Stimulated activated memory B cell treated with anti-CD40 and anti-IgM and Interleukin-4, amounts not matched to agents 10 μg/mL and 1 μg/mL and 100 μg/mL, for 72 hours (primary cell): ENCODE results near the gene SLC39A10.
"Not testable (repeated sequence)": the region's sequence is repeated elsewhere in the genome, so short reads cannot be mapped to it uniquely, and the experiment has no call there.

ENCODE experiments used
- ATAC-seq: fragments of 150-1000 bp; cut with Tn5 transposase; 2 replicates; pipeline ENCODE4 v1.10.0; 2021
- H3K27ac Mint-ChIP-seq: one replicate; pipeline ENCODE4 v1.8.0; 2022; ENCODE audit warnings: mild to moderate bottlenecking, mixed read lengths
- H3K27me3 Mint-ChIP-seq: one replicate; pipeline ENCODE4 v1.8.0; 2022; ENCODE audit warnings: mixed read lengths
- H3K36me3 Mint-ChIP-seq: one replicate; pipeline ENCODE4 v1.8.0; 2022; ENCODE audit warnings: mixed read lengths
- H3K4me1 Mint-ChIP-seq: one replicate; pipeline ENCODE4 v1.8.0; 2022; ENCODE audit warnings: mixed read lengths
- H3K4me3 Mint-ChIP-seq: one replicate; pipeline ENCODE4 v1.8.0; 2022; ENCODE audit warnings: mild to moderate bottlenecking, moderate library complexity, mixed read lengths
- H3K9me3 Mint-ChIP-seq: one replicate; pipeline ENCODE4 v1.8.0; 2022; ENCODE audit warnings: mixed read lengths

Gene SLC39A10

GRCh38 chr2:195674491-195675221 lies 17.6 kb downstream of the SLC39A10 start:
- H3K27ac Mint-ChIP-seq, result no peak overlapping the region
- no peak for ATAC-seq

GRCh38 chr2:195675783-195676427 lies 18.9 kb downstream of the SLC39A10 start:
- no peak overlapping the region for H3K4me3 Mint-ChIP-seq
- ATAC-seq, result no peak
- H3K9me3 Mint-ChIP-seq, result no peaks in the 10 kb centered on the region
- no peaks in the 10 kb centered on the region for H3K27me3 Mint-ChIP-seq
- peaks cover 32% of the 10 kb centered on the region for H3K36me3 Mint-ChIP-seq
- H3K4me1 Mint-ChIP-seq, result peaks cover 18% of the 10 kb centered on the region
- H3K27ac Mint-ChIP-seq, result no peak overlapping the region

More at GRCh38 chr2:195674491-195675221, 17.6 kb downstream of the SLC39A10 start:
- no peaks in the 10 kb centered on the region for H3K9me3 Mint-ChIP-seq
- peaks cover 21% of the 10 kb centered on the region for H3K36me3 Mint-ChIP-seq
- H3K4me1 Mint-ChIP-seq, result peaks cover 12% of the 10 kb centered on the region
- no peak overlapping the region for H3K4me3 Mint-ChIP-seq
- no peaks in the 10 kb centered on the region for H3K27me3 Mint-ChIP-seq

GRCh38 chr2:195677290-195677689 lies 20.3 kb downstream of the SLC39A10 start:
- no peak for ATAC-seq
- peaks cover 18% of the 10 kb centered on the region for H3K4me1 Mint-ChIP-seq
- no peak overlapping the region for H3K27ac Mint-ChIP-seq
- no peak overlapping the region for H3K4me3 Mint-ChIP-seq
- H3K9me3 Mint-ChIP-seq, result no peaks in the 10 kb centered on the region
- H3K27me3 Mint-ChIP-seq, result no peaks in the 10 kb centered on the region
- H3K36me3 Mint-ChIP-seq, result peaks cover 28% of the 10 kb centered on the region

DNA sequence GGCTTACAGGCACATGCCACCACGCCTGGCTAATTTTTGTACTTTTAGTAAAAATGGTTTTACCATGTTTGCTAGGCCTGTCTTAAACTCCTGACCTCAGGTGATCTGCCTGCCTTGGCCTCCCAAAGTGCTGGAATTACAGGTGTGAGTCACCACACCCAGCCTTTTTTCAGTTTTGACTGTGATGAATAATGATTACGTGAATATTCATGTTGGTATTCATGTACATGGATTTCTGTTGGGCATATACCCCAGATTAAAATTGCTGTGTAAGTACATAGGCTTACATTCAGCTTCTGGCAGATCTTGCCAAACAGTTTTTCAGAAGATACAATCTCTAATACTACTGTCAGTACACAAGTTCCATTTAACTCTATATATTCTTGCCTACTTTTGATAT lies 20.9 kb downstream of the SLC39A10 start:
- Mint-ChIP-seq H3K36me3 (peaks cover 27% of the 10 kb centered on the region), H3K9me3 (no peaks in the 10 kb centered on the region), H3K27me3 (no peaks in the 10 kb centered on the region), H3K4me1 (peaks cover 18% of the 10 kb centered on the region), H3K27ac (no peak overlapping the region), H3K4me3 (no peak overlapping the region)
- no peak for ATAC-seq

DNA sequence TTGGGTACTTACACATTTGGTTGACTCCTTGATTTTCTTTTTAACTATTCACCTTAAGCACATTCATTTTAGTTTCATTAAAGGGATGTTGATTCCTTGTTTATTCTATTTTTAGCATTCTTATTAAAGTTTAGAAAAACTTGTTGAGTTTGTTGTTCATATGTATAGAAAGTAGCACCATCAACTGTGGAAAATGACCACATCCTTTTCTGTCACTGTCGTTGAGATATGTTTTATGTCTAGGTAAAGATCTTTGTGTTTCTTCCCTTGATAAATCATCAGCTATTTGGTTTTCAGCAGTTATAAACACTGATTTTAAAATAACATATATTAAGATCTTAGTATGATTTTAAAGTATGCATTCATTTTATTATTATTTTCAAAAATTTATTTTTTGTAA lies 25.1 kb downstream of the SLC39A10 start:
- ATAC-seq, result no peak
- no peak overlapping the region for H3K4me3 Mint-ChIP-seq
- no peaks in the 10 kb centered on the region for H3K9me3 Mint-ChIP-seq
- H3K27me3 Mint-ChIP-seq, result no peaks in the 10 kb centered on the region
- peaks cover 35% of the 10 kb centered on the region for H3K4me1 Mint-ChIP-seq
- peaks cover 34% of the 10 kb centered on the region for H3K36me3 Mint-ChIP-seq
- H3K27ac Mint-ChIP-seq, result no peak overlapping the region

- Mint-ChIP-seq H3K36me3 (peaks cover 31% of the 10 kb centered on the region), H3K9me3 (no peaks in the 10 kb centered on the region), H3K4me1 (peaks cover 31% of the 10 kb centered on the region), H3K4me3 (no peak overlapping the region), H3K27me3 (no peaks in the 10 kb centered on the region), H3K27ac (no peak overlapping the region)
- no peak for ATAC-seq
Observed at GRCh38 chr2:195683174-195683573, 26.1 kb downstream of the SLC39A10 start.

GRCh38 chr2:195686564-195686963 lies 29.5 kb downstream of the SLC39A10 start:
- Mint-ChIP-seq H3K27ac (peak overlapping the region; percentile 46), H3K4me3 (no peak overlapping the region), H3K9me3 (peaks cover 7% of the 10 kb centered on the region), H3K4me1 (peaks cover 32% of the 10 kb centered on the region), H3K27me3 (no peaks in the 10 kb centered on the region), H3K36me3 (peaks cover 42% of the 10 kb centered on the region)
- no peak for ATAC-seq

- Mint-ChIP-seq H3K4me1 (peaks cover 41% of the 10 kb centered on the region), H3K4me3 (no peak overlapping the region), H3K27ac (no peak overlapping the region), H3K36me3 (peaks cover 51% of the 10 kb centered on the region), H3K9me3 (peaks cover 7% of the 10 kb centered on the region), H3K27me3 (no peaks in the 10 kb centered on the region)
- no peak for ATAC-seq
Observed at GRCh38 chr2:195687320-195688086, 30.5 kb downstream of the SLC39A10 start.

DNA sequence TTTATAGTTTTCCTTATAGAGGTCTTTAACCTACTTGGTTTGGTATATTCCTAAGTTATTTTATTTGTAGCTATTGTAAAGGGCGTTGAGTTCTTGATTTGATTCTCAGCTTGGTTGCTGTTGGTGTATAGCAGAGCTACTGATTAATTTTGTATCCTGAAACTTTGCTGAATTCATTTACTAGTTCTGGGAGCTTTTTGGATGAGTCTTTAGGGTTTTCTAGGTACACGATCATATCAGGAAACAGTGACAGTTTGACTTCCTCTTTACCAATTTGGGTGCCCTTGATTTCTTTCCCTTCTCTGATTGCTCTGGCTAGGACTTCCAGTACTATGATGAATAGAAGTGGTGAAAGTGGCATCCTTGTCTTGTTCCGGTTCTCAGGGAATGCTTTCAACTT lies 35.5 kb downstream of the SLC39A10 start:
- H3K4me1 Mint-ChIP-seq, result peaks cover 55% of the 10 kb centered on the region
- H3K27me3 Mint-ChIP-seq, H3K4me3 Mint-ChIP-seq, ATAC-seq, H3K27ac Mint-ChIP-seq: not testable (repeated sequence)
- peaks cover 79% of the 10 kb centered on the region for H3K36me3 Mint-ChIP-seq
- peaks cover 23% of the 10 kb centered on the region for H3K9me3 Mint-ChIP-seq

DNA sequence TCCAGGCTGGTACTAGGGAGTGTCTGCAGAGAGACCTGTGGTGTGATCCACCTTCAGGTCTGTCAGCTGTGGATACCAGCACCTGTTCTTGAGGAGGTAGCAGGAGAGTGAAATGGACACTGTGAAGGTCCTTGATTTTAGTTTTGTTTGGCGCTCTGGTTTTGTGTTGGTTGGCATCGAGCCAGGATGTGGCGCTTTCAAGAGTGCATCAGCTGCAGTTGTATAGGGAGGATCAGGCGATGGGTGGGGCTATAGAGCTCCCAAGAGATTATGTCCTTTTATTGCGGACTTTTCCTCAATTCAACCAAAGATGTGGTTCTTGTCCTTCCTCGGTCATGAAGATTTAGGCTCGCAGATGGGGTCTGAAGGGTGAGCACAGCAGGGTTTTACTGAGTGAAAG lies 37.5 kb downstream of the SLC39A10 start:
- H3K27me3 Mint-ChIP-seq, result no peaks in the 10 kb centered on the region
- peaks cover 91% of the 10 kb centered on the region for H3K36me3 Mint-ChIP-seq
- no peak for ATAC-seq
- H3K4me3 Mint-ChIP-seq, result no peak overlapping the region
- H3K27ac Mint-ChIP-seq, result peak overlapping the region; percentile 55
- peaks cover 29% of the 10 kb centered on the region for H3K9me3 Mint-ChIP-seq
- peaks cover 73% of the 10 kb centered on the region for H3K4me1 Mint-ChIP-seq

- ATAC-seq, result no peak
- Mint-ChIP-seq H3K4me3 (no peak overlapping the region), H3K9me3 (peaks cover 33% of the 10 kb centered on the region), H3K27me3 (no peaks in the 10 kb centered on the region), H3K4me1 (peaks cover 73% of the 10 kb centered on the region), H3K27ac (peak overlapping the region; percentile 55), H3K36me3 (peaks cover 93% of the 10 kb centered on the region)
Observed at GRCh38 chr2:195695002-195695631, 38.1 kb downstream of the SLC39A10 start.

- no peak for ATAC-seq
- peaks cover 71% of the 10 kb centered on the region for H3K4me1 Mint-ChIP-seq
- no peak overlapping the region for H3K4me3 Mint-ChIP-seq
Observed at GRCh38 chr2:195696012-195696411, 39.0 kb downstream of the SLC39A10 start.

GRCh38 chr2:195697681-195698220 lies 40.7 kb downstream of the SLC39A10 start:
- peaks cover 35% of the 10 kb centered on the region for H3K9me3 Mint-ChIP-seq
- no peaks in the 10 kb centered on the region for H3K27me3 Mint-ChIP-seq
- no peak overlapping the region for H3K27ac Mint-ChIP-seq
- H3K4me1 Mint-ChIP-seq, result peaks cover 58% of the 10 kb centered on the region
- no peak overlapping the region for H3K4me3 Mint-ChIP-seq
- H3K36me3 Mint-ChIP-seq, result peaks cover 89% of the 10 kb centered on the region
- ATAC-seq, result no peak

More at GRCh38 chr2:195696012-195696411, 39.0 kb downstream of the SLC39A10 start:
- Mint-ChIP-seq H3K27ac (peak overlapping the region; percentile 51), H3K27me3 (no peaks in the 10 kb centered on the region), H3K36me3 (peaks cover 93% of the 10 kb centered on the region), H3K9me3 (peaks cover 32% of the 10 kb centered on the region)

DNA sequence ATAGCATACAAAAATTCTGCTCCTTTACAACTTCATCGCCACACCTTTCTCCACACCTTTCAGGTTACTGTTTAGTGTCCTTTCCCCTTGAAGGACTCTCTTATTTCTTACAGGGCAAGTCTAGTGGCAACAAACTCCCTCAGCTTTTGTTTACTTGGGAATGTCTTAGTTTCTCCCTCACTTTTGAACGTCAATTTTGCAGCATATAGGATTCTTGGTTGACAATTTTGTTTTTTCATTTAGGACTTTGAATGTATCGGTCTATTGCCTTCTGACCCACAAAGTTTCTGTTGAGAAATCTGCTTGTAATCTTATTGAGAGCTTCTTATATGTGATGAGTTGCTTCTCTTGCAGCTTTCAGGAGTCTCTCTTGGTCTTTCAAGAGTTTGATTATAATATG lies 43.5 kb downstream of the SLC39A10 start:
- Mint-ChIP-seq H3K27me3 (no peaks in the 10 kb centered on the region), H3K9me3 (peaks cover 22% of the 10 kb centered on the region)

More for the DNA sequence above, 43.5 kb downstream of the SLC39A10 start:
- Mint-ChIP-seq H3K4me1 (peaks cover 34% of the 10 kb centered on the region), H3K4me3 (no peak overlapping the region), H3K36me3 (peaks cover 71% of the 10 kb centered on the region), H3K27ac (no peak overlapping the region)
- no peak for ATAC-seq
